Measurements from ENCODE around the gene PRIM2.
A peak's percentile ranks its signal among the peaks of the same experiment; 100 is the strongest.
"Not testable (repeated sequence)": the region's sequence is repeated elsewhere in the genome, so short reads cannot be mapped to it uniquely, and the experiment has no call there.

GRCh38 chr6:57535994-57536393, 218.6 kb downstream of the PRIM2 start:
- TF ChIP-seq, protein P1, sequence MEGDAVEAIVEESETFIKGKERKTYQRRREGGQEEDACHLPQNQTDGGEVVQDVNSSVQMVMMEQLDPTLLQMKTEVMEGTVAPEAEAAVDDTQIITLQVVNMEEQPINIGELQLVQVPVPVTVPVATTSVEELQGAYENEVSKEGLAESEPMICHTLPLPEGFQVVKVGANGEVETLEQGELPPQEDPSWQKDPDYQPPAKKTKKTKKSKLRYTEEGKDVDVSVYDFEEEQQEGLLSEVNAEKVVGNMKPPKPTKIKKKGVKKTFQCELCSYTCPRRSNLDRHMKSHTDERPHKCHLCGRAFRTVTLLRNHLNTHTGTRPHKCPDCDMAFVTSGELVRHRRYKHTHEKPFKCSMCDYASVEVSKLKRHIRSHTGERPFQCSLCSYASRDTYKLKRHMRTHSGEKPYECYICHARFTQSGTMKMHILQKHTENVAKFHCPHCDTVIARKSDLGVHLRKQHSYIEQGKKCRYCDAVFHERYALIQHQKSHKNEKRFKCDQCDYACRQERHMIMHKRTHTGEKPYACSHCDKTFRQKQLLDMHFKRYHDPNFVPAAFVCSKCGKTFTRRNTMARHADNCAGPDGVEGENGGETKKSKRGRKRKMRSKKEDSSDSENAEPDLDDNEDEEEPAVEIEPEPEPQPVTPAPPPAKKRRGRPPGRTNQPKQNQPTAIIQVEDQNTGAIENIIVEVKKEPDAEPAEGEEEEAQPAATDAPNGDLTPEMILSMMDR (IDR thresholded peaks at IDR 0.05 in 2 of 3, conservative IDR thresholded peaks at IDR 0.05 in 1 of 3; ENCODE audit: borderline replicate concordance in 1 of 3, insufficient read depth in 1 of 3, low read depth in 2 of 3, low read length in 2 of 3): peak in 2 of 3 experiments; percentile 29 to 37; a peak in 3 of 6 replicates
- not testable (repeated sequence) for TF ChIP-seq YY1 (IDR thresholded peaks at IDR 0.05; ENCODE audit: extremely low read depth, insufficient replicate concordance, low read depth, low read length); CEBPB (IDR thresholded peaks at IDR 0.05; ENCODE audit: low read depth); FOSL1 (IDR thresholded peaks at IDR 0.05; ENCODE audit: low read depth); POLR2AphosphoS5 (IDR thresholded peaks at IDR 0.05; ENCODE audit: low read depth, low read length); TCF7L2 (IDR thresholded peaks at IDR 0.05; ENCODE audit: borderline replicate concordance, extremely low read depth, insufficient read depth, insufficient read length); POLR2A (IDR thresholded peaks at IDR 0.05; ENCODE audit: borderline replicate concordance, extremely low read depth, insufficient read depth, insufficient read length); EZH2 (IDR thresholded peaks at IDR 0.05); SRF (IDR thresholded peaks at IDR 0.05; ENCODE audit: low read depth); ZNF274 (IDR thresholded peaks at IDR 0.05; ENCODE audit: low read depth, low read length); JUND (IDR thresholded peaks at IDR 0.05)
- TF ChIP-seq RAD21 (IDR thresholded peaks at IDR 0.05; ENCODE audit: low read depth): peak; percentile 21; the same call in 1 of the 2 replicates
- TF ChIP-seq, protein P2, sequence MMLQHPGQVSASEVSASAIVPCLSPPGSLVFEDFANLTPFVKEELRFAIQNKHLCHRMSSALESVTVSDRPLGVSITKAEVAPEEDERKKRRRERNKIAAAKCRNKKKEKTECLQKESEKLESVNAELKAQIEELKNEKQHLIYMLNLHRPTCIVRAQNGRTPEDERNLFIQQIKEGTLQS (IDR thresholded peaks at IDR 0.05): not testable (repeated sequence)
- TF ChIP-seq, protein P3, sequence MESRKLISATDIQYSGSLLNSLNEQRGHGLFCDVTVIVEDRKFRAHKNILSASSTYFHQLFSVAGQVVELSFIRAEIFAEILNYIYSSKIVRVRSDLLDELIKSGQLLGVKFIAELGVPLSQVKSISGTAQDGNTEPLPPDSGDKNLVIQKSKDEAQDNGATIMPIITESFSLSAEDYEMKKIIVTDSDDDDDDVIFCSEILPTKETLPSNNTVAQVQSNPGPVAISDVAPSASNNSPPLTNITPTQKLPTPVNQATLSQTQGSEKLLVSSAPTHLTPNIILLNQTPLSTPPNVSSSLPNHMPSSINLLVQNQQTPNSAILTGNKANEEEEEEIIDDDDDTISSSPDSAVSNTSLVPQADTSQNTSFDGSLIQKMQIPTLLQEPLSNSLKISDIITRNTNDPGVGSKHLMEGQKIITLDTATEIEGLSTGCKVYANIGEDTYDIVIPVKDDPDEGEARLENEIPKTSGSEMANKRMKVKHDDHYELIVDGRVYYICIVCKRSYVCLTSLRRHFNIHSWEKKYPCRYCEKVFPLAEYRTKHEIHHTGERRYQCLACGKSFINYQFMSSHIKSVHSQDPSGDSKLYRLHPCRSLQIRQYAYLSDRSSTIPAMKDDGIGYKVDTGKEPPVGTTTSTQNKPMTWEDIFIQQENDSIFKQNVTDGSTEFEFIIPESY (IDR thresholded peaks at IDR 0.05; ENCODE audit: extremely low read depth, insufficient replicate concordance, low read length): not testable (repeated sequence)

All from HCT116 (cell line).